Measurements from ENCODE around the gene WIPF1.

Gene WIPF1, protein sequence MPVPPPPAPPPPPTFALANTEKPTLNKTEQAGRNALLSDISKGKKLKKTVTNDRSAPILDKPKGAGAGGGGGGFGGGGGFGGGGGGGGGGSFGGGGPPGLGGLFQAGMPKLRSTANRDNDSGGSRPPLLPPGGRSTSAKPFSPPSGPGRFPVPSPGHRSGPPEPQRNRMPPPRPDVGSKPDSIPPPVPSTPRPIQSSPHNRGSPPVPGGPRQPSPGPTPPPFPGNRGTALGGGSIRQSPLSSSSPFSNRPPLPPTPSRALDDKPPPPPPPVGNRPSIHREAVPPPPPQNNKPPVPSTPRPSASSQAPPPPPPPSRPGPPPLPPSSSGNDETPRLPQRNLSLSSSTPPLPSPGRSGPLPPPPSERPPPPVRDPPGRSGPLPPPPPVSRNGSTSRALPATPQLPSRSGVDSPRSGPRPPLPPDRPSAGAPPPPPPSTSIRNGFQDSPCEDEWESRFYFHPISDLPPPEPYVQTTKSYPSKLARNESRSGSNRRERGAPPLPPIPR

DNA sequence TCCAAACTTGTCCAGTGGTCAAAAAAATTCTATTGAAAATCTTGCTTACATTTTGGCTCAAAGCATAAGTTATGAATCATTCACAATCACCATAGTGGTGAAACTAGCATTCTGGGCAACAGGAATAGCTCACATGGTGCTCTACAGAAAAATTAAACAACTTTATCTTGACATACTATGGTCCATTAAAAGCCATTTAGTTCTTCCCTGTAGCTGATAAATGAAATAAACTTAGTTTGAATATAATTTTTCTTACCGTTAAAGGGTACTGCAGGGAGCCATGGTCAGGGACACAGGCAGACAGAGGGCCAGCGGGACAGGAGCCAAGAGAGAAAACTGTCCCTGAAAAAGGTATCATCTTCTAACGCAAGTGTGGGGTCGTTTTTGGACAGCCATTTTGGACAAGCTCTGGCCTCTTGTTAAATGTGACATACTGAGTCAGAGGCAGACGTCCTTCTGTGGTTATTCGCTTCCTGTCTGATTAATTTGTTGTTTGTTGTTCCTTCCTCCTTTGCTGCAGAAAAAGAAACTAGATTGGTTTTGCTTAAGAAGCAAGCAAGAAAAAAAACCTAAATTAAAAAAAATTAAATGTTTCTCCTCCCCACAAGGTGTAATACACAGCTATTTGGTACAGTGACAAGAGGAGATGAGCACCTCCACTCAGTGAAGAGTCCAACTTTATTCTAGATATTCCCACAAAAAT, at the start of gene WIPF1:
Gene WIPF1 (minus strand): TSS at position 460 of the 703 bp plus-strand sequence. CDS start 12,231 bp downstream, outside the sequence.
- peak; percentile 63 for DNase-seq (ENCODE audit: low read depth)
- TF ChIP-seq, protein P1, sequence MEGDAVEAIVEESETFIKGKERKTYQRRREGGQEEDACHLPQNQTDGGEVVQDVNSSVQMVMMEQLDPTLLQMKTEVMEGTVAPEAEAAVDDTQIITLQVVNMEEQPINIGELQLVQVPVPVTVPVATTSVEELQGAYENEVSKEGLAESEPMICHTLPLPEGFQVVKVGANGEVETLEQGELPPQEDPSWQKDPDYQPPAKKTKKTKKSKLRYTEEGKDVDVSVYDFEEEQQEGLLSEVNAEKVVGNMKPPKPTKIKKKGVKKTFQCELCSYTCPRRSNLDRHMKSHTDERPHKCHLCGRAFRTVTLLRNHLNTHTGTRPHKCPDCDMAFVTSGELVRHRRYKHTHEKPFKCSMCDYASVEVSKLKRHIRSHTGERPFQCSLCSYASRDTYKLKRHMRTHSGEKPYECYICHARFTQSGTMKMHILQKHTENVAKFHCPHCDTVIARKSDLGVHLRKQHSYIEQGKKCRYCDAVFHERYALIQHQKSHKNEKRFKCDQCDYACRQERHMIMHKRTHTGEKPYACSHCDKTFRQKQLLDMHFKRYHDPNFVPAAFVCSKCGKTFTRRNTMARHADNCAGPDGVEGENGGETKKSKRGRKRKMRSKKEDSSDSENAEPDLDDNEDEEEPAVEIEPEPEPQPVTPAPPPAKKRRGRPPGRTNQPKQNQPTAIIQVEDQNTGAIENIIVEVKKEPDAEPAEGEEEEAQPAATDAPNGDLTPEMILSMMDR (IDR thresholded peaks at IDR 0.05; ENCODE audit: insufficient read depth, low read depth, low read length, missing control alignments) = no peak
- H3K4me3 ChIP-seq (ENCODE audit: low read length) = no peak within 1 kb of the TSS

DNA sequence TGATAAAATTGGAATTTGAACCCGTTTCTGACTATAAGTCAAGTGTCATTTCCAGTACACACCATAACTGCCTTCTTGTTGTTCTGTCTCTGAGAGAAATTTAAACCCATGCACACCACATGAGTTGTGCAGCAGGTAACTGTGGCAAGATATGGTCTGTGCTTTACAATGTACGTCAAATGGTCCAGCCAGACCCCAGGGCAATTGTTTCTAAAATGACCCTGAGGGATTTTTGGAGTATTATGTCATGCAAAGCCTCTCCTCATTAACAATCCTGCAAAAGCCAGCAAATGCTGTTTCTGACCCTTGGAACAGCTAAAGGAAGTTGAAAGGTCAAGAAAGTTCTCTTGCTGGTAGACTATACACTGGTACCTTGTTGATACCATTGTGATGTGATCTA, 47.7 kb upstream of the WIPF1 start:
- DNase-seq (ENCODE audit: low read depth) = no peak
- H3K4me3 ChIP-seq (ENCODE audit: low read length) = no peak overlapping the region
- TF ChIP-seq, protein P1 (IDR thresholded peaks at IDR 0.05; ENCODE audit: insufficient read depth, low read depth, low read length, missing control alignments) = no peak

DNA sequence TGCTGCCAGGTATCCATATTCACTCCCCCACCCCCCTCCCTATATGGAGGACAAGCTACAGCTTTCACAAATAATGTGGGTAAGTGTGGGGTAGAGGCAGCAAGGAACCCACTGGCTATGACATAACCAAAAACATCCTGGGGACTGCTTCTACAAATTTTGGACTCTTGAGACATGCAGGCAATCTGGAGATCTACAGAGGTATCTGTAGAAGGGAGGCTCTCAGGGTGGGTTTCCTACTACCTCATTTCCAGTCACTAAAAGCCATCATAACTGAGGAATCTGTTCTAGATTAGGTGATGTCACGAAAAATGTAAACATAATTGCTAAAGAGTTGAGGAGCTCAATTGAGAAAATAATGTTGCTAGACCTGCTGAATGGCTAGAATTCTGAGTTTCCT, 46.8 kb upstream of the WIPF1 start:
- DNase-seq (ENCODE audit: low read depth) = no peak

DNA sequence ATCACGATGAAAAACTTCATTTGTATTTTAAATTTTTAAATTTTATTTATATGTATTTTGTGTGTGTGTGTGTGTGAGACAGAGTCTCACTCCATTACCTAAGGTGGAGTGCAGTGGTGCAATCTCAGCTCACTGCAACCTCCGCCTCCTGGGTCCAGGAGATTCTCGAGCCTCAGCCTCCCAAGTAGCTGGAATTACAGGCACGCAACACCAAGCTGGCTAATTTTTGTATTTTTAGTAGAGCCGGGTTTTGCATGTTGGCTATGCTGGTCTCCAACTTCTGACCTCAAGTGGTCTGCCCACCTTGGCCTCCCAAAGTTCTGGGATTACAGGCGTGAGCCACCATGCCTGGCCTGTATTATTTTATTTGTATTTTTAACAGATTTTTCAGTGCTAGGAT, 45.8 kb upstream of the WIPF1 start:
- no peak for DNase-seq (ENCODE audit: low read depth)
- no peak overlapping the region for H3K4me3 ChIP-seq (ENCODE audit: low read length)
- TF ChIP-seq, protein P1 (IDR thresholded peaks at IDR 0.05; ENCODE audit: insufficient read depth, low read depth, low read length, missing control alignments) = no peak

More for the DNA sequence above, 46.8 kb upstream of the WIPF1 start:
- H3K4me3 ChIP-seq (ENCODE audit: low read length) = no peak overlapping the region
- TF ChIP-seq, protein P1 (IDR thresholded peaks at IDR 0.05; ENCODE audit: insufficient read depth, low read depth, low read length, missing control alignments) = no peak

DNA sequence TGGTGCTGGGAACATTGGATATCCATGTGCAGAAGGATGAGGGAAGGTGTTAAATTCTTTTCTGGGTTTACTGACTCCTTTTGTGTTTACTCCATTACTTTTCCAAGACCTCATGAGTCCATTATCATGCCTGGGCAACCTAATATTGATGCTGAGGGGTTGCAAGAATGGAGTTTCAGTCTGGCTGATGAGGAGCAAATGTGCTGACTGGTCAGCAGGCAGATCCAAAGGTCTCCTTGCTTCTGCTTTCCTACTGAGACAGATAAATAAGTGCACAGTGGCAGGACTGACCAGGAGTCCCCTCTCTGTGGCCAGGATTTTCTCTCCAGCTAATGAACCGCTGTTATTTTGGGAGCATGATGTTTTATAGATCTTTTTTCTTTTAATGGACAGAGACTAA, 43.6 kb upstream of the WIPF1 start:
- no peak overlapping the region for H3K4me3 ChIP-seq (ENCODE audit: low read length)
- TF ChIP-seq, protein P1 (IDR thresholded peaks at IDR 0.05; ENCODE audit: insufficient read depth, low read depth, low read length, missing control alignments) = no peak
- DNase-seq (ENCODE audit: low read depth) = no peak

DNA sequence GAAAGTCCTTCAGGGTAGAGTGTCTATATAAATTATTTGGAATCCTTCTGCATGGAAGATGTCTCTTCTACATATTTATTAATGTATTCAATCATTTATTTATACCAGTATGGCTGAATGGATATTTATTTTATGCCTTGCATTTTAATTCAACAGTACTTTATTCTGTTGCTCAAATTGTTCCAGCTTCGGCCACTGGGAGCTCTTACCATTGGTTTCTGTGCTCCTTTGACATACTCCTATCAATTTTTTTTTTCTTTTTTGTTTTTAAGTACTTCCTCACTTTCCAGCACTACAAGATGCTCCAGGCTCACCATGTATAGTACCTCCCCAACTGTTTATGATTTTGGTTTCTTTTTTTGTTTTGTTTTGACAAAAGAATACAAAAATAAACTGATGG, 39.4 kb upstream of the WIPF1 start:
- TF ChIP-seq, protein P1 (IDR thresholded peaks at IDR 0.05; ENCODE audit: insufficient read depth, low read depth, low read length, missing control alignments) = peak; percentile 7
- no peak overlapping the region for H3K4me3 ChIP-seq (ENCODE audit: low read length)
- DNase-seq (ENCODE audit: low read depth) = no peak
